Ascending aorta (tissue), 2 donors: ENCODE results near the gene DDX60. TPM values are rescaled to one million over a fixed set of nuclear protein-coding genes. Genes with fewer than 3 reads are reported as not detected.

Source experiments
- DNase-seq, 2 donors: peaks; one replicate each; pipeline ENCODE4 v3.0.0-alpha.2; 2019; ENCODE audit warnings: low spot score in 2 of 2
- H3K27ac ChIP-seq, 2 donors: fragments of 200-600 bp; sonication (generic); one replicate each; pipeline ENCODE4 v1.5.1; 2016 to 2017; ENCODE audit warnings: mild to moderate bottlenecking in 1 of 2
- H3K27me3 ChIP-seq: fragments of 200-600 bp; sonication (generic); one replicate; pipeline ENCODE4 v1.5.1; 2017
- H3K36me3 ChIP-seq, 2 donors: fragments of 200-600 bp; sonication (generic); one replicate each; pipeline ENCODE4 v1.5.1; 2016
- H3K4me1 ChIP-seq, 2 donors: fragments of 200-600 bp; sonication (generic); one replicate each; pipeline ENCODE4 v1.5.1; 2016 to 2017; ENCODE audit warnings: mild to moderate bottlenecking in 1 of 2
- H3K4me3 ChIP-seq, 2 donors: fragments of 200-600 bp; sonication (generic); one replicate each; pipeline ENCODE4 v1.5.1; 2016 to 2017; ENCODE audit warnings: mild to moderate bottlenecking in 1 of 2
- H3K9me3 ChIP-seq, 2 donors: fragments of 200-600 bp; sonication (generic); one replicate each; pipeline ENCODE4 v1.5.1; 2016
- intact Hi-C: fragments of 100-400 bp; cut with DNase I; formaldehyde crosslinking; loops from one replicate; pipeline ENCODE4 v1.15.1; 2023
- total RNA-seq: library from RNA; depleted of rRNA; stranded (reverse); fragments of >200 nt; gene quantifications from one replicate; pipeline ENCODE4 v1.1.0, GENCODE V29; 2016
- TF ChIP-seq, protein P1 (sequence below), 3 experiments: fragments of 200-600 bp in 2 of 3; fragments of 450-650 bp in 1 of 3; sonication (generic) in 2 of 3; IDR thresholded peaks; one replicate each; pipeline ENCODE4 v1.5.1; 2016 to 2019; ENCODE audit warnings: antibody characterized with exemption in 3 of 3, mild to moderate bottlenecking in 1 of 3, moderate library complexity in 1 of 3

The DDX60 gene
- total RNA-seq, 1 donor from 2014 or later, result 15.3 TPM

DNA sequence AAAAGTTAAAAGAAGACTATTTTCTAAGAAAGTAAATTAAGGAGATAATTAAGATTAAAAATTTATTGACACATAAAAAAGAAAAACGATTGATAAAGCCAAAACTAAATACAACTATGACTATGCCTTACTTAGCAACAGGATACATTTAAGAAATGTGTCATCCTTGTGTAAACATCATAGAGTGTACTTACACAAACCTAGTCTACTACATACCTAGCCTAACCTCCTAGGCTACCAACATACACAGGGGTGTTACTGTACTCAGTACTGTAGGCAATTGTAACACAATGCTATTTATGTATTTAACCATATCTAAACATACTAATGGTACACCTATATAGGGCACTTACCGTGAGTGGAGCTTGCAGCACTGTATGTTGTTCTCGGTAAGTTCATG is 117.9 kb downstream of the DDX60 start:
- no peaks in the 10 kb centered on the region for H3K36me3 ChIP-seq
- TF ChIP-seq, protein P1, sequence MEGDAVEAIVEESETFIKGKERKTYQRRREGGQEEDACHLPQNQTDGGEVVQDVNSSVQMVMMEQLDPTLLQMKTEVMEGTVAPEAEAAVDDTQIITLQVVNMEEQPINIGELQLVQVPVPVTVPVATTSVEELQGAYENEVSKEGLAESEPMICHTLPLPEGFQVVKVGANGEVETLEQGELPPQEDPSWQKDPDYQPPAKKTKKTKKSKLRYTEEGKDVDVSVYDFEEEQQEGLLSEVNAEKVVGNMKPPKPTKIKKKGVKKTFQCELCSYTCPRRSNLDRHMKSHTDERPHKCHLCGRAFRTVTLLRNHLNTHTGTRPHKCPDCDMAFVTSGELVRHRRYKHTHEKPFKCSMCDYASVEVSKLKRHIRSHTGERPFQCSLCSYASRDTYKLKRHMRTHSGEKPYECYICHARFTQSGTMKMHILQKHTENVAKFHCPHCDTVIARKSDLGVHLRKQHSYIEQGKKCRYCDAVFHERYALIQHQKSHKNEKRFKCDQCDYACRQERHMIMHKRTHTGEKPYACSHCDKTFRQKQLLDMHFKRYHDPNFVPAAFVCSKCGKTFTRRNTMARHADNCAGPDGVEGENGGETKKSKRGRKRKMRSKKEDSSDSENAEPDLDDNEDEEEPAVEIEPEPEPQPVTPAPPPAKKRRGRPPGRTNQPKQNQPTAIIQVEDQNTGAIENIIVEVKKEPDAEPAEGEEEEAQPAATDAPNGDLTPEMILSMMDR (IDR thresholded peaks at IDR 0.05), result no peak

GRCh38 chr4:168199260-168199957 is 119.1 kb downstream of the DDX60 start:
- Histone ChIP-seq H3K9me3 (peaks cover 0 to 14% of the 10 kb centered on the region in 2 donors), H3K36me3 (no peaks in the 10 kb centered on the region), H3K27ac (no peak overlapping the region), H3K4me3 (no peak overlapping the region), H3K4me1 (no peaks in the 10 kb centered on the region), H3K27me3 (no peaks in the 10 kb centered on the region)
- intact Hi-C loops, result no loop called here
- DNase-seq, result no peak
- TF ChIP-seq, protein P1 (IDR thresholded peaks at IDR 0.05), result no peak

More for the DNA sequence above, 117.9 kb downstream of the DDX60 start:
- Histone ChIP-seq H3K4me1 (no peaks in the 10 kb centered on the region), H3K9me3 (peaks cover 0 to 14% of the 10 kb centered on the region in 2 donors), H3K4me3 (no peak overlapping the region), H3K27me3 (no peaks in the 10 kb centered on the region), H3K27ac (no peak overlapping the region)
- intact Hi-C loops, result no loop called here
- DNase-seq, result no peak

DNA sequence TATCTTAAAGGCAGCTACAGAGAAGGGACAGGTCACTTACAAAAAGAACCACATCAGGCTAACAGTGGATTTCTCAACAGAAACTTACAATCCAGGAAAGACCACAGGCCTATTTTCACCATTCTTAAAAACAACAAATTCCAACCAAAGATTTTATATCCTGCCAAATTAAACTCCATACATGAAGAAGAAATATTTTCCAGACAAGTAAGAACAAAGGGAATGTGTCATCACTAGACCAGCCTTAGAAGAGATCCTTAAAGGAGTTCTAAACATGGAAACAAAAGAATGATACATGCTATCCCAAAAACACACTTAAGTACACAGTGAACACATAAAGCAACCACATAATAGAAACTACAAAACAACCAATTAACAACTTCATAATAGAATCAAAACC is 120.6 kb downstream of the DDX60 start:
- no peaks in the 10 kb centered on the region for H3K36me3 ChIP-seq
- H3K27ac ChIP-seq, result no peak overlapping the region
- TF ChIP-seq, protein P1 (IDR thresholded peaks at IDR 0.05), result no peak
- H3K9me3 ChIP-seq, result peaks cover 0 to under 1% of the 10 kb centered on the region in 2 donors
- H3K4me1 ChIP-seq, result no peaks in the 10 kb centered on the region
- intact Hi-C loops, result no loop called here
- H3K27me3 ChIP-seq, result no peaks in the 10 kb centered on the region
- DNase-seq, result no peak
- H3K4me3 ChIP-seq, result no peak overlapping the region

GRCh38 chr4:168188754-168189153 is 129.8 kb downstream of the DDX60 start:
- TF ChIP-seq, protein P1 (IDR thresholded peaks at IDR 0.05), result no peak

DNA sequence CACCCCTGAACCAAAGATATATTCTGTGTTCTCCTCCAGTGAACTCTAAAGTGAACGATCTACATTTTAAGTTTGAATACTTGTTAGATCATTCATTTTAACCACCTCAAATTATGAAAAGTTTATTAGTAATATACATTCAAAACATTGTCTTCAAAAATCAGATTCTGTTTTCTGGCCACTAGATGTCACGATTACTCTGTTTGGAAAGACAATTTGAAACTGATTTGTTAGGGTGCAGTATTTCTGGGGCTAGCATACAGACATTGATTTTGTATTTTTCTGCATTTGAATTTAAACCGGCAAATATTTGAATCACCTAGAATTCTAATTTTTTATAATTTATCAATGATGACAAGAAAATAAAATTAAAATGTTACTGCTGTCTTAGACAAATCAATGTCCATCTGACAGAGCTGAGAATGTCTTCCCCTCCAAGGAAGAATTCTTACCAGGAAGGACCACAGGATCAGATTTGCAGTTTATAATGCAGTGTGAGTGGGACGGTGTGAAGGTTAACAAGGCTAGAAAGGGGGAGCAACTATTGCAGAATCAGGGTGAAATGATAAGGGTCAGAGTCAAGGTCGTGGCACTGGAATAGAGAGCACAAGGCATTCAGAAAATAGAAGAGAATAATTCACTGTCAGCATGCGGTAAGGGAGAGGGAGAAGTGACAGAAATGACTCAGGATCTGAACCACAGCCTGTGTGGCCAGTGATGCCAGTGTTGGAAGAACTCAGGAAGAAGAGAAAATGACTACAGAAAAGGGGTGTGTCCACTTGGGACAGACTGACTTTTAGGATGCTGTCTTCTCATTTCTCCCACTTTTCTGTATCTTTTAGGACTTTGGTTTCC is 134.6 kb downstream of the DDX60 start:
- intact Hi-C loops, result no loop called here
- H3K27ac ChIP-seq, result no peak overlapping the region
- H3K4me1 ChIP-seq, result no peaks in the 10 kb centered on the region
- no peaks in the 10 kb centered on the region for H3K9me3 ChIP-seq
- DNase-seq, result no peak
- H3K36me3 ChIP-seq, result no peaks in the 10 kb centered on the region
- TF ChIP-seq, protein P1 (IDR thresholded peaks at IDR 0.05), result peak in 2 of 3 experiments; percentile 17 to 47
- no peak overlapping the region for H3K4me3 ChIP-seq
- H3K27me3 ChIP-seq, result no peaks in the 10 kb centered on the region

More at GRCh38 chr4:168188754-168189153, 129.8 kb downstream of the DDX60 start:
- Histone ChIP-seq H3K4me1 (no peaks in the 10 kb centered on the region), H3K27me3 (no peaks in the 10 kb centered on the region), H3K36me3 (no peaks in the 10 kb centered on the region), H3K9me3 (no peaks in the 10 kb centered on the region), H3K4me3 (no peak overlapping the region), H3K27ac (no peak overlapping the region)
- intact Hi-C loops, result no loop called here
- DNase-seq, result no peak
